ENCODE results near the gene AIP.

Gene AIP

GRCh38 chr11:67534070-67534679, 51.3 kb downstream of the AIP start:
- no peak for DNase-seq (ENCODE audit: low read depth)

- DNase-seq (ENCODE audit: low read depth), result no peak
These were observed 52.7 kb downstream of the AIP start for GRCh38 chr11:67535561-67535960.

- no peak for DNase-seq (ENCODE audit: low read depth)
These were observed 55.5 kb downstream of the AIP start for GRCh38 chr11:67538306-67538705.

- DNase-seq (ENCODE audit: low read depth), result no peak
These were observed 56.1 kb downstream of the AIP start for GRCh38 chr11:67538823-67539505.

- no peak for DNase-seq (ENCODE audit: low read depth)
These were observed 56.7 kb downstream of the AIP start for GRCh38 chr11:67539550-67539949.
